ENCODE results near the gene CFAP57. TPM values are rescaled to one million over a fixed set of nuclear protein-coding genes. Genes with fewer than 3 reads are reported as not detected.

The CFAP57 gene
- total and polyA plus RNA-seq, 2 of the 13 experiments (the other 11 are each of a cell fraction or from before 2014, with no cell fraction given) = 0.01 TPM; not detected in 1

DNA sequence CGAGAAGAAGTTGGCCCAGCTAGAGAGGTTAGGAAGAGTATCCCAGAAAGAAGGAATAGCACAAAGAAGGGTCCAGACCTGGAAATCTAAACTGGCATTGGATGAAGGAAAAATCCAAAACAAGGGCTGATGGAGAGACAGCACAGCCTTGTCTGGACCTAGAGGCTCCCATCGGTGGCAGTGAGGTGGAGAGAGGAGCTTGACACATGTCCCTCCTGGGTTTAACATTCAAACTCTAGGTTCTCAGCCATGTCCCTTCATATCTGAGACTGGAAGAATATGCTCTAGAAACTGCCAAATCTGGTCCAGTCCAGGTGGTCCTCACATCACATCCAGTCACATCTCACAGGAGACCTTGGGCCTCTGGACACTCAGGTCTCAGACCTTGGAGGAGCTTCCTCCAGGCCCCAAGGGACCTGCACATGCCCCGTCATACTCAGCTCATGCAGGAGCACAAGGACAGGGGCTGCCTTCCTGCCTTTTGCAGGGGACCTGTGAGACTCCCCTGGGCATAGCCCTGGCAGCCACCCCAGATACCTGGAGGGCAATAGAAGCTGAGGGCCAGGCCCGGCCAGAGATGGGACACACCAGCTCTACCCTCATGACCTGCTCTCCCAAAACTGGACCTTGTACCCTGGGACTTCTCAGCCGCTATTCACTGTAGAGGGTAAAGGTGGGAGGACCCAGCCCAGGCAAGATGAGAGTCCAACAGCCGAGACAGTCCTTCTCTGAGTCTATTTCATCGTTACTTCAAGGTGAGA lies 105.2 kb downstream of the CFAP57 start:
- POLR2A ChIA-PET = interaction anchor here (0.8 to 2.8 kb wide), 8 partner anchors 8 to 353 kb away, joined by 3 to 35 read pairs (median 6); partner anchors contain the start of genes C1orf210 and CDC20
- no TSS peak for BruUV-seq (replicated peaks)
- ATAC-seq = peak; percentile 49
- TF ChIP-seq GATAD2A (CRISPR knock-in tag; IDR thresholded peaks at IDR 0.05) = peak; percentile 18; the same call in 1 of the 2 replicates
- TF ChIP-seq ZNF121 (CRISPR knock-in tag; IDR thresholded peaks at IDR 0.05) = peak; percentile 79
- TF ChIP-seq SOX6 (IDR thresholded peaks at IDR 0.05) = no peak
- peak; percentile 26; the same call in 1 of the 2 replicates for TF ChIP-seq SOX6 (CRISPR knock-in tag; IDR thresholded peaks at IDR 0.05)
- no peak; the same call in 1 of the 2 replicates for TF ChIP-seq SAP130 (CRISPR knock-in tag; IDR thresholded peaks at IDR 0.05; ENCODE audit: low read depth)
- no peak for TF ChIP-seq CREB1 (IDR thresholded peaks at IDR 0.05)
- no peak for TF ChIP-seq CREB1 (CRISPR knock-in tag; IDR thresholded peaks at IDR 0.05)
- TF ChIP-seq, protein P1, sequence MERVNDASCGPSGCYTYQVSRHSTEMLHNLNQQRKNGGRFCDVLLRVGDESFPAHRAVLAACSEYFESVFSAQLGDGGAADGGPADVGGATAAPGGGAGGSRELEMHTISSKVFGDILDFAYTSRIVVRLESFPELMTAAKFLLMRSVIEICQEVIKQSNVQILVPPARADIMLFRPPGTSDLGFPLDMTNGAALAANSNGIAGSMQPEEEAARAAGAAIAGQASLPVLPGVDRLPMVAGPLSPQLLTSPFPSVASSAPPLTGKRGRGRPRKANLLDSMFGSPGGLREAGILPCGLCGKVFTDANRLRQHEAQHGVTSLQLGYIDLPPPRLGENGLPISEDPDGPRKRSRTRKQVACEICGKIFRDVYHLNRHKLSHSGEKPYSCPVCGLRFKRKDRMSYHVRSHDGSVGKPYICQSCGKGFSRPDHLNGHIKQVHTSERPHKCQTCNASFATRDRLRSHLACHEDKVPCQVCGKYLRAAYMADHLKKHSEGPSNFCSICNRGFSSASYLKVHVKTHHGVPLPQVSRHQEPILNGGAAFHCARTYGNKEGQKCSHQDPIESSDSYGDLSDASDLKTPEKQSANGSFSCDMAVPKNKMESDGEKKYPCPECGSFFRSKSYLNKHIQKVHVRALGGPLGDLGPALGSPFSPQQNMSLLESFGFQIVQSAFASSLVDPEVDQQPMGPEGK (CRISPR knock-in tag; IDR thresholded peaks at IDR 0.05) = 0 out of 2 replicates have a peak, but pooled peaks have one; percentile 22
- TF ChIP-seq, protein P2, sequence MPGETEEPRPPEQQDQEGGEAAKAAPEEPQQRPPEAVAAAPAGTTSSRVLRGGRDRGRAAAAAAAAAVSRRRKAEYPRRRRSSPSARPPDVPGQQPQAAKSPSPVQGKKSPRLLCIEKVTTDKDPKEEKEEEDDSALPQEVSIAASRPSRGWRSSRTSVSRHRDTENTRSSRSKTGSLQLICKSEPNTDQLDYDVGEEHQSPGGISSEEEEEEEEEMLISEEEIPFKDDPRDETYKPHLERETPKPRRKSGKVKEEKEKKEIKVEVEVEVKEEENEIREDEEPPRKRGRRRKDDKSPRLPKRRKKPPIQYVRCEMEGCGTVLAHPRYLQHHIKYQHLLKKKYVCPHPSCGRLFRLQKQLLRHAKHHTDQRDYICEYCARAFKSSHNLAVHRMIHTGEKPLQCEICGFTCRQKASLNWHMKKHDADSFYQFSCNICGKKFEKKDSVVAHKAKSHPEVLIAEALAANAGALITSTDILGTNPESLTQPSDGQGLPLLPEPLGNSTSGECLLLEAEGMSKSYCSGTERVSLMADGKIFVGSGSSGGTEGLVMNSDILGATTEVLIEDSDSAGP (CRISPR knock-in tag; IDR thresholded peaks at IDR 0.05; ENCODE audit: borderline replicate concordance) = peak; percentile 20; the same call in 1 of the 2 replicates
- TF ChIP-seq LCORL (IDR thresholded peaks at IDR 0.05) = no peak
- peak; percentile 20; the same call in 1 of the 2 replicates for TF ChIP-seq LCORL (CRISPR knock-in tag; IDR thresholded peaks at IDR 0.05)
- no peak for TF ChIP-seq ZNF761 (CRISPR knock-in tag; conservative IDR thresholded peaks at IDR 0.05)
- no peak for TF ChIP-seq IKZF4 (CRISPR knock-in tag; IDR thresholded peaks at IDR 0.05; ENCODE audit: borderline replicate concordance, low read depth, not compliant biosample characterization)
- TF ChIP-seq, protein P3, sequence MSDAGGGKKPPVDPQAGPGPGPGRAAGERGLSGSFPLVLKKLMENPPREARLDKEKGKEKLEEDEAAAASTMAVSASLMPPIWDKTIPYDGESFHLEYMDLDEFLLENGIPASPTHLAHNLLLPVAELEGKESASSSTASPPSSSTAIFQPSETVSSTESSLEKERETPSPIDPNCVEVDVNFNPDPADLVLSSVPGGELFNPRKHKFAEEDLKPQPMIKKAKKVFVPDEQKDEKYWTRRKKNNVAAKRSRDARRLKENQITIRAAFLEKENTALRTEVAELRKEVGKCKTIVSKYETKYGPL (CRISPR knock-in tag; IDR thresholded peaks at IDR 0.05) = no peak
- TF ChIP-seq, protein P4, sequence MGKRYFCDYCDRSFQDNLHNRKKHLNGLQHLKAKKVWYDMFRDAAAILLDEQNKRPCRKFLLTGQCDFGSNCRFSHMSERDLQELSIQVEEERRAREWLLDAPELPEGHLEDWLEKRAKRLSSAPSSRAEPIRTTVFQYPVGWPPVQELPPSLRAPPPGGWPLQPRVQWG (CRISPR knock-in tag; IDR thresholded peaks at IDR 0.05; ENCODE audit: borderline replicate concordance, low read depth) = no peak
- no peak for TF ChIP-seq DPF2 (CRISPR knock-in tag; IDR thresholded peaks at IDR 0.05; ENCODE audit: borderline replicate concordance, low read depth)
- TF ChIP-seq HNF4A (CRISPR knock-in tag; IDR thresholded peaks at IDR 0.05) = peak; percentile 88
- TF ChIP-seq WIZ (CRISPR knock-in tag; IDR thresholded peaks at IDR 0.05) = 0 out of 2 replicates have a peak, but pooled peaks have one; percentile 37
- TF ChIP-seq PCBP1 (IDR thresholded peaks at IDR 0.05; ENCODE audit: borderline replicate concordance, low read depth, low read length) = no peak
- TF ChIP-seq KAT8 (CRISPR knock-in tag; IDR thresholded peaks at IDR 0.05) = 0 out of 2 replicates have a peak, but pooled peaks have one; percentile 3
- peak; percentile 39 for TF ChIP-seq ASH2L (IDR thresholded peaks at IDR 0.05; ENCODE audit: insufficient read length, low read depth, low read length)

More for the DNA sequence above, 105.2 kb downstream of the CFAP57 start:
- H3K36me3 ChIP-seq (replicated peaks in 1 of 2; ENCODE audit: control insufficient read depth in 1 of 2, insufficient read depth in 2 of 2, low read length in 2 of 2) = no peaks in the 10 kb centered on the region
- peaks cover 81% of the 10 kb centered on the region for H3K4me1 ChIP-seq (ENCODE audit: insufficient read depth, low read length)
- H3K9me3 ChIP-seq (ENCODE audit: low read length) = no peaks in the 10 kb centered on the region
- H3K9ac ChIP-seq (ENCODE audit: insufficient read depth, low read depth, low read length) = peak overlapping the region; percentile 34; the same call in 1 of the 2 replicates
- WGBS (ENCODE audit: low lambda C conversion rate) = 14% methylated on average over 7 of the region's 7 CpGs
- no peaks in the 10 kb centered on the region for H3K27me3 ChIP-seq (ENCODE audit: control insufficient read depth in 1 of 2, insufficient read depth in 2 of 2, low read length in 2 of 2)
- H3K4me2 ChIP-seq (ENCODE audit: low read depth, low read length) = peak overlapping the region; percentile 77
- no peak overlapping the region for H2AFZ ChIP-seq (ENCODE audit: low read length)
- intact Hi-C loops (cut with micrococcal nuclease; ENCODE audit: unreplicated experiment) (loop anchor here (2.0 kb wide), 1 partner anchor 64 kb away; no protein-coding TSS in a partner anchor), in situ Hi-C loops (cut with HindIII; ENCODE audit: extremely low pct_ligation_motif_present, low pct_unique_long_range_greater_than_20kb) (no loop called here)
- CTCF ChIA-PET (ENCODE audit: low intra/inter-chr PET ratio, low total read pairs) = no interaction called here
- no peaks in the 10 kb centered on the region for H3K79me2 ChIP-seq (ENCODE audit: insufficient read depth, low read length)
- DNase-seq (ENCODE audit: low spot score) (no peak), FAIRE-seq (peak; percentile 57)
- peak overlapping the region in 2 of 3 experiments; percentile 2 to 55; a peak in 3 of 6 replicates for H3K4me3 ChIP-seq (replicated peaks in 1 of 3; ENCODE audit: insufficient read depth in 1 of 3, low read depth in 2 of 3, low read length in 3 of 3)
- no peaks in the 10 kb centered on the region for H4K20me1 ChIP-seq (ENCODE audit: insufficient read depth, low read length)
- H3K27ac ChIP-seq (ENCODE audit: extremely low read length, insufficient read depth, low read length) = peak overlapping the region; percentile 53
